NCI-H1417 treated with DMSO at 0.1 percent for 48 hours (cell line): ENCODE measurements around the gene NR4A1.
"Not testable (repeated sequence)": the region's sequence is repeated elsewhere in the genome, so short reads cannot be mapped to it uniquely, and the experiment has no call there.

Experiments used
- DNase-seq: peaks from one replicate; lab custom pipeline; 2025; lab: John Stamatoyannopoulos, UW

The NR4A1 gene

GRCh38 chr12:52097045-52097666 is 45.9 kb downstream of the NR4A1 start:
- DNase-seq = no peak

GRCh38 chr12:52104431-52105089 is 53.3 kb downstream of the NR4A1 start:
- DNase-seq = not testable (repeated sequence)
